ENCODE results near the gene HTR4.

DNA sequence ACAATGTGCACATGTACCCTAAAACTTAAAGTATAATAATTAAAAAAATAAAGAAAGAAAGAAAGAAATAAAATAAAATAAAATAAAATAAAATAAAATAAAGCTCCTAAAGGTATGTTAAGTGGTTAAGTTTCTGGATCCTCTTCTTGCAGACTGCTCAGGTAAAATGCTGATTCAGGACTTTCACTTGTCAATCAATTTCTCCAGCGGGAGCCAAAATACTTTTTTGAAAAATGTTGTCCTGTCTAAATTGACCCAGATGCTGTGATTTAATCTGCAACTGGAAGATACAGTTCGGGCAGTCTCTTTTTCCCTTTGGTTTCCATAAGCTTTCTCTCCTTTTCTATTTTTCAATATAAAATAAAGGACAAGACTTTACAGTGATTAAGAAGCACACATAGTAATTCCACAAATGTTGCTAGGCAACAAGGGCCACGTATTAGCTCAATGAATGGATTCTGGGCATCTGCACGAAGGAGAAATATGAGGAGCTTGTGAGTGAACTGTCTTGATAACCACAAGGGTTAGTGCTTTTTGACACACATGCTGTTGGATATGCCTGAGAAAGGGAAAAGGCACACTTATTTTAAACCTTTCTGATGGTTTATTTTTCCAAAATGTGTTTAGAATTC lies 38.6 kb downstream of the HTR4 start:
- TF ChIP-seq, protein P1, sequence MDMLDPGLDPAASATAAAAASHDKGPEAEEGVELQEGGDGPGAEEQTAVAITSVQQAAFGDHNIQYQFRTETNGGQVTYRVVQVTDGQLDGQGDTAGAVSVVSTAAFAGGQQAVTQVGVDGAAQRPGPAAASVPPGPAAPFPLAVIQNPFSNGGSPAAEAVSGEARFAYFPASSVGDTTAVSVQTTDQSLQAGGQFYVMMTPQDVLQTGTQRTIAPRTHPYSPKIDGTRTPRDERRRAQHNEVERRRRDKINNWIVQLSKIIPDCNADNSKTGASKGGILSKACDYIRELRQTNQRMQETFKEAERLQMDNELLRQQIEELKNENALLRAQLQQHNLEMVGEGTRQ (IDR thresholded peaks at IDR 0.05; ENCODE audit: low read depth, low read length): no peak
- no peak for TF ChIP-seq BHLHE40 (IDR thresholded peaks at IDR 0.05; ENCODE audit: low read depth, low read length)
- TF ChIP-seq, protein P2, sequence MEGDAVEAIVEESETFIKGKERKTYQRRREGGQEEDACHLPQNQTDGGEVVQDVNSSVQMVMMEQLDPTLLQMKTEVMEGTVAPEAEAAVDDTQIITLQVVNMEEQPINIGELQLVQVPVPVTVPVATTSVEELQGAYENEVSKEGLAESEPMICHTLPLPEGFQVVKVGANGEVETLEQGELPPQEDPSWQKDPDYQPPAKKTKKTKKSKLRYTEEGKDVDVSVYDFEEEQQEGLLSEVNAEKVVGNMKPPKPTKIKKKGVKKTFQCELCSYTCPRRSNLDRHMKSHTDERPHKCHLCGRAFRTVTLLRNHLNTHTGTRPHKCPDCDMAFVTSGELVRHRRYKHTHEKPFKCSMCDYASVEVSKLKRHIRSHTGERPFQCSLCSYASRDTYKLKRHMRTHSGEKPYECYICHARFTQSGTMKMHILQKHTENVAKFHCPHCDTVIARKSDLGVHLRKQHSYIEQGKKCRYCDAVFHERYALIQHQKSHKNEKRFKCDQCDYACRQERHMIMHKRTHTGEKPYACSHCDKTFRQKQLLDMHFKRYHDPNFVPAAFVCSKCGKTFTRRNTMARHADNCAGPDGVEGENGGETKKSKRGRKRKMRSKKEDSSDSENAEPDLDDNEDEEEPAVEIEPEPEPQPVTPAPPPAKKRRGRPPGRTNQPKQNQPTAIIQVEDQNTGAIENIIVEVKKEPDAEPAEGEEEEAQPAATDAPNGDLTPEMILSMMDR (conservative IDR thresholded peaks at IDR 0.05; ENCODE audit: low read depth, low read length): no peak
- TF ChIP-seq POLR2A (IDR thresholded peaks at IDR 0.05; ENCODE audit: low read depth, low read length): no peak
- no peak for TF ChIP-seq NFE2L2 (IDR thresholded peaks at IDR 0.05; ENCODE audit: low read depth, low read length)
- TF ChIP-seq RCOR1 (IDR thresholded peaks at IDR 0.05; ENCODE audit: insufficient replicate concordance, low read length): no peak
- TF ChIP-seq, protein P3, sequence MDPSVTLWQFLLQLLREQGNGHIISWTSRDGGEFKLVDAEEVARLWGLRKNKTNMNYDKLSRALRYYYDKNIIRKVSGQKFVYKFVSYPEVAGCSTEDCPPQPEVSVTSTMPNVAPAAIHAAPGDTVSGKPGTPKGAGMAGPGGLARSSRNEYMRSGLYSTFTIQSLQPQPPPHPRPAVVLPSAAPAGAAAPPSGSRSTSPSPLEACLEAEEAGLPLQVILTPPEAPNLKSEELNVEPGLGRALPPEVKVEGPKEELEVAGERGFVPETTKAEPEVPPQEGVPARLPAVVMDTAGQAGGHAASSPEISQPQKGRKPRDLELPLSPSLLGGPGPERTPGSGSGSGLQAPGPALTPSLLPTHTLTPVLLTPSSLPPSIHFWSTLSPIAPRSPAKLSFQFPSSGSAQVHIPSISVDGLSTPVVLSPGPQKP (IDR thresholded peaks at IDR 0.05; ENCODE audit: borderline replicate concordance, low read depth, low read length): no peak

Measured in IMR-90 (cell line).